Endometrial microvascular endothelial cells (primary cell): ENCODE data around the gene ARFGEF3. TPM values are rescaled to one million over a fixed set of nuclear protein-coding genes. Genes with fewer than 3 reads are reported as not detected.

Source experiments
- in situ Hi-C: cut with HindIII; loops from 2 replicates; pipeline ENCODE4 v1.10.0; 2017; ENCODE audit warnings: low sequenced_read_pairs, low pct_unique_long_range_greater_than_20kb; ENCODE audit errors: inconsistent ontology term
- total RNA-seq: library from RNA; depleted of rRNA; stranded (reverse); fragments of >200 nt; gene quantifications from one replicate; pipeline ENCODE4 v1.2.3, GENCODE V29; 2015; ENCODE audit errors: inconsistent ontology term

Gene ARFGEF3
- total RNA-seq, 1 donor from 2014 or later = 12.9 TPM

- in situ Hi-C loops = no loop called here
Observed at GRCh38 chr6:138162111-138162954, 594 bp downstream of the ARFGEF3 start.

- in situ Hi-C loops = no loop called here
Observed at GRCh38 chr6:138162955-138163575, 1.3 kb downstream of the ARFGEF3 start.

- in situ Hi-C loops = no loop called here
Observed at GRCh38 chr6:138175596-138175995, 13.9 kb downstream of the ARFGEF3 start.

DNA sequence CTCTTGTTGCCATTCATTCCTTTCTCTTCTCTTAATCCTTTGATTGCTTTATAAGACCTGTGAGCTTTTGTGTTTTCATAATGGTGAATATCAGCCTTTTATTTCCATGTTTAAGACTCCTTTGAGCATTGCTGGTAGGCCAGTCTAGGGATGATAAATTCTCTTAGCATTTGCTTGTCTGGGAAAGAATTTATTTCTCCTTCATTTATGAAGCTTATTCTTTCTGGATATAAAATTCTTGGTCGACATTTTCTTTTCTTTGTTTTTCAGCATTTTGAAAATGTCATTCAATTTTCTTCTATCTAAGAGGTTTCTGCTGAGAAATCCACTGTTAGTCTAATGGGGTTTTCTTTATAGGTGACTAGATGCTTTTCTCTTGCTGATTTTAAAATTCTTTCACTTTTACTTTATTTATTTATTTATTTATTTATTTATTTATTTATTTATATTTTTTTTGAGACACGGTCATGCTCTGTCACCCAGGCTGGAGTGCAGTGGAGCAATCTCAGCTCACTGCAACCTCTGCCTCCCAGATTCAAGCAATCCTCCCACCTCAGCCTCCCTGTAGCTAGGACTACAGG, 15.0 kb downstream of the ARFGEF3 start:
- in situ Hi-C loops = no loop called here

- in situ Hi-C loops = no loop called here
Observed at GRCh38 chr6:138182939-138183789, 21.4 kb downstream of the ARFGEF3 start.

- in situ Hi-C loops = no loop called here
Observed at GRCh38 chr6:138183790-138184134, 22.0 kb downstream of the ARFGEF3 start.

DNA sequence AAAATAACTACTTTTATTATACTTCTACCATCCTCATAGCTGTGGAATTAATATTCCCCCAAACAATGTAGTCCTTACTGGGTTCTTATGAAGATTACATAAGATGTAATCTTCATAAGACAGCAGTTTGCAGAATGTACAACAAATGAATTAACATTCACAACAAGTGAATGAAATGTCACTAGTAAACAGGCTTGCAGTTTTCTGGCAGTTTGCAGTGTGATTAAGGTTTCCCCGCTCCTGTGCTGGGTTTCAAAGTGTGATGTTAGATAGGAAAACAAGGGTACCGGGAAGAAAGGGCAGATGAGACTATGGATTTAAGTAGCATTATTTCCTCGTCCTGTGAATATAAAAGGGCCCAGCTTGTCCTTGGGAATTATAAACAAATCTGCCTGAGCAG, 22.5 kb downstream of the ARFGEF3 start:
- in situ Hi-C loops = no loop called here

GRCh38 chr6:138187156-138187555, 25.4 kb downstream of the ARFGEF3 start:
- in situ Hi-C loops = no loop called here

- in situ Hi-C loops = no loop called here
Observed at GRCh38 chr6:138188278-138188941, 26.7 kb downstream of the ARFGEF3 start.

DNA sequence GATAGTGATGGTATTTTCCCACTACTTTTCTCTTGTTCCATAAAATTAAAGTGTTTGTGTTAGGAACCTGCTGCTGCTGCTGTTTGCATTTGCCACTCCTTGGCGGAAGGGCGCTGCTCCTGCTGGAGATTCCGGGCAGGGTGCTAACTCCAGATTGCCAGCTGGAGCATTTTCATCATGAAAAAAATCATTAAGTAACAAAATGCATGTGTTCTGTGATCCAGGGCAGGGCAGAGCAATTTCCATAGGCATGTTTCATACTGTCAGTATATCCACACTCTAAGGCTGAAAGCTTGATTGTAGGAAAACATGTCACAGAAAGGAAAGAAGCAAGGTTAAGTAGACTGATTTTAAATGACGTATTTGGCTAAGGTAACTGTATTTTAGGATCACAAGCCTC, 32.5 kb downstream of the ARFGEF3 start:
- in situ Hi-C loops = no loop called here

- in situ Hi-C loops = no loop called here
Observed at GRCh38 chr6:138196122-138196738, 34.5 kb downstream of the ARFGEF3 start.

DNA sequence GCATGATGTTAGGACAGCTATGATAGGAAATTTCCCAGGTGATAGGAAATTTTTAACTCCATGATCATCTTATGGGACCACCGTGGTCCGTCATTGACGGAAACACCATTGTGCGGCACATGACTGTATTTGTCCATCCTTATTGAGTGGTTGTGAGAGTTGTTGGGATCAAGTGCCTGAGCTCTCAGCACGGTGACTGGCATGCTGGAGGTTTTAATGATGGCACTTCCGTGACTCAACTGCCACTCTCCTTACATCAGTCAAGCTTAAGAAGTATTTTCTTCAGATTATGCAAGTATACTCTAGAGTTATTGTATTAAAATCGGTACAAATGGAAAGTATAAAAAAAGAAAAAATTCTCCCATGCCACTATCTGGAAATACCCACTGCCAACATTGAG, 35.8 kb downstream of the ARFGEF3 start:
- in situ Hi-C loops = no loop called here

- in situ Hi-C loops = no loop called here
Observed at GRCh38 chr6:138198430-138199091, 36.8 kb downstream of the ARFGEF3 start.

DNA sequence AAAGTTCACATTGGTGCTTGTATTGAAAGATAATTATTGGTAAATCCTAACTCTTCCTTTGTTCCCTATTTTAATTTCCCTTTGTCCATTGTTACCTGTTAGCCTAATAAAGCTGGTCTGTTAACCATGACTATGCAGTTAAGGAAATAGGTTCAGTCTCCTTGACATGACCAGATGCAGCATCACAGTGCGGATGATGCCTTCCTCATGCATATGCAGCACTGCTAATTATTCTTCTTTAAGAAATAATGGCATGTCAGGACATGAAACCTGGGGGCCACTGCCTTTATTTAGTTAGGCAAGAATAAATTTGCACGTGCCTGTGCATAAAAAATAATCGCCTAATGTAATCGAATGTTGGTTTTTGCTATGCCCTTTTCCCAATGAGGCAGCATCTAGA, 40.1 kb downstream of the ARFGEF3 start:
- in situ Hi-C loops = no loop called here

- in situ Hi-C loops = no loop called here
Observed at GRCh38 chr6:138203315-138203714, 41.6 kb downstream of the ARFGEF3 start.

DNA sequence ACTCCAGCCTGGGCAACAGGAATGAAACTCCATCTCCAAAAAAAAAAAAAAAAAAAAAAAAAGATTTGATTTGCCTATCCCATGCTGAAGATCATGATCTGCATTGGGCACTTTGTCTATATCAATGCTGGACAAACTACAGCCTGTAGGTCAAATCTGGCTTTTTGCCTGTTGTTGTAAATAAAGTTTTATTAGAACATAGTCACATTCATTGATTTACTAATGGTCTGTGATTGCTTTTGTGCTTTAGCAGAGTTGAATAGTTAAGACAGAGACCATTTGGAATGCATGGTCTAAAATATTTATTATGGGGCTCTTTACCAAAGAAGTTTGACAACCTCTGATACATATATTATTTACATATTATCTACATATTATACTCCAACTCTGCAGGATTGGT, 42.6 kb downstream of the ARFGEF3 start:
- in situ Hi-C loops = no loop called here

GRCh38 chr6:138204792-138205384, 43.1 kb downstream of the ARFGEF3 start:
- in situ Hi-C loops = no loop called here
